SK-N-MC (cell line): Measurements from ENCODE around the gene ADAMTS7.
"Not testable (repeated sequence)": the region's sequence is repeated elsewhere in the genome, so short reads cannot be mapped to it uniquely, and the experiment has no call there.

Source experiments
- DNase-seq: peaks from one replicate; pipeline ENCODE4 v3.0.0-alpha.2; 2011; ENCODE audit warnings: low read depth, low spot score
- H3K27ac ChIP-seq: fragments of 200-600 bp; sonication (generic); 2 replicates; pipeline ENCODE4 v1.5.1; 2016; ENCODE audit warnings: mixed run types
- H3K36me3 ChIP-seq: fragments of 200-600 bp; sonication (generic); 2 replicates; pipeline ENCODE4 v1.6.1; 2017; ENCODE audit warnings: antibody characterized with exemption, low read length, mixed read lengths; ENCODE audit not compliant: insufficient read depth
- H3K4me3 ChIP-seq: fragments of 200-600 bp; sonication (generic); 2 replicates; pipeline ENCODE4 v1.5.1; 2016
- H3K9ac ChIP-seq: fragments of 200-600 bp; sonication (generic); 2 replicates; pipeline ENCODE4 v1.8.0; 2017; ENCODE audit warnings: mixed run types, mixed read lengths; ENCODE audit not compliant: insufficient read length
- H3K9me3 ChIP-seq: fragments of 200-600 bp; sonication (generic); 2 replicates; pipeline ENCODE4 v1.6.1; 2017; ENCODE audit warnings: low read depth, mild to moderate bottlenecking, antibody characterized with exemption, low read length, moderate library complexity, mixed read lengths
- EZH2 ChIP-seq: fragments of 200-600 bp; sonication (generic); IDR thresholded peaks from one replicate; pipeline ENCODE4 v1.6.1; 2017; ENCODE audit warnings: antibody characterized with exemption
- FOXP2 ChIP-seq: optimal IDR thresholded peaks from 2 replicates; pipeline ENCODE3; 2011; ENCODE audit warnings: mild to moderate bottlenecking, moderate library complexity; ENCODE audit not compliant: insufficient read depth; ENCODE audit errors: extremely low read length, control extremely low read depth
- POLR2AphosphoS5 ChIP-seq: IDR thresholded peaks from 2 replicates; pipeline ENCODE4 v1.6.1; 2012; ENCODE audit warnings: mild to moderate bottlenecking, low read depth, low read length, borderline replicate concordance

Gene ADAMTS7

GRCh38 chr15:78761891-78762385 is 49.3 kb downstream of the ADAMTS7 start:
- H3K4me3 ChIP-seq, result no peak overlapping the region
- no peak overlapping the region for H3K9ac ChIP-seq
- DNase-seq, result no peak
- no peak overlapping the region for H3K27ac ChIP-seq
- H3K36me3 ChIP-seq, result no peaks in the 10 kb centered on the region
- no peaks in the 10 kb centered on the region for H3K9me3 ChIP-seq
- TF ChIP-seq EZH2 (no peak), FOXP2 (no peak), POLR2AphosphoS5 (no peak)

GRCh38 chr15:78761475-78761874 is 49.8 kb downstream of the ADAMTS7 start:
- H3K9ac ChIP-seq, DNase-seq, H3K9me3 ChIP-seq, H3K4me3 ChIP-seq, H3K36me3 ChIP-seq, H3K27ac ChIP-seq: not testable (repeated sequence)

GRCh38 chr15:78761020-78761419 is 50.2 kb downstream of the ADAMTS7 start:
- H3K9ac ChIP-seq, result no peak overlapping the region

GRCh38 chr15:78760091-78760882 is 51.0 kb downstream of the ADAMTS7 start:
- not testable (repeated sequence) for H3K9ac ChIP-seq, H3K36me3 ChIP-seq, H3K4me3 ChIP-seq, H3K27ac ChIP-seq, H3K9me3 ChIP-seq, DNase-seq

More at GRCh38 chr15:78761020-78761419, 50.2 kb downstream of the ADAMTS7 start:
- Histone ChIP-seq H3K36me3 (no peaks in the 10 kb centered on the region), H3K9me3 (no peaks in the 10 kb centered on the region), H3K27ac (no peak overlapping the region), H3K4me3 (no peak overlapping the region)
- DNase-seq, result no peak
- TF ChIP-seq EZH2, result no peak
- TF ChIP-seq FOXP2, result no peak
- no peak for TF ChIP-seq POLR2AphosphoS5

GRCh38 chr15:78759361-78759998 is 51.8 kb downstream of the ADAMTS7 start:
- H3K9ac ChIP-seq, H3K27ac ChIP-seq, H3K9me3 ChIP-seq, H3K4me3 ChIP-seq, DNase-seq, H3K36me3 ChIP-seq: not testable (repeated sequence)

GRCh38 chr15:78758486-78759200 is 52.6 kb downstream of the ADAMTS7 start:
- H3K9ac ChIP-seq, DNase-seq, H3K4me3 ChIP-seq, H3K9me3 ChIP-seq, H3K27ac ChIP-seq, H3K36me3 ChIP-seq: not testable (repeated sequence)

- H3K9ac ChIP-seq, DNase-seq, H3K9me3 ChIP-seq, H3K4me3 ChIP-seq, H3K36me3 ChIP-seq, H3K27ac ChIP-seq: not testable (repeated sequence)
Observed at GRCh38 chr15:78758084-78758483, 53.2 kb downstream of the ADAMTS7 start.

- no peak overlapping the region for H3K27ac ChIP-seq
- no peak overlapping the region for H3K9ac ChIP-seq
- no peak overlapping the region for H3K4me3 ChIP-seq
Observed at GRCh38 chr15:78757636-78757905, 53.7 kb downstream of the ADAMTS7 start.

GRCh38 chr15:78756781-78757635 is 54.3 kb downstream of the ADAMTS7 start:
- H3K36me3 ChIP-seq, H3K9me3 ChIP-seq, H3K27ac ChIP-seq, H3K4me3 ChIP-seq, H3K9ac ChIP-seq, DNase-seq: not testable (repeated sequence)

More at GRCh38 chr15:78757636-78757905, 53.7 kb downstream of the ADAMTS7 start:
- TF ChIP-seq EZH2, result no peak
- no peak for TF ChIP-seq FOXP2
- no peak for TF ChIP-seq POLR2AphosphoS5
- Histone ChIP-seq H3K36me3 (no peaks in the 10 kb centered on the region), H3K9me3 (no peaks in the 10 kb centered on the region)
- no peak for DNase-seq

- H3K9ac ChIP-seq, H3K27ac ChIP-seq, DNase-seq, H3K9me3 ChIP-seq, H3K36me3 ChIP-seq, H3K4me3 ChIP-seq: not testable (repeated sequence)
Observed at GRCh38 chr15:78755900-78756591, 55.2 kb downstream of the ADAMTS7 start.

GRCh38 chr15:78754637-78755280 is 56.5 kb downstream of the ADAMTS7 start:
- H3K27ac ChIP-seq, H3K9ac ChIP-seq: not testable (repeated sequence)

More at GRCh38 chr15:78754637-78755280, 56.5 kb downstream of the ADAMTS7 start:
- not testable (repeated sequence) for H3K36me3 ChIP-seq, H3K9me3 ChIP-seq, H3K4me3 ChIP-seq, DNase-seq
